Stimulated activated CD4-positive, alpha-beta T cell treated with anti-CD3 and anti-CD28 coated beads, TNF-alpha, amount 100 ng/mL, for 1 hour (primary cell): Measurements from ENCODE around the gene PCNX3.

Experiments used
- DNase-seq, 3 donors: peaks; one replicate each; pipeline ENCODE4 v3.0.0-alpha.2; 2020; ENCODE audit warnings: low read depth in 3 of 3, low spot score in 1 of 3

The PCNX3 gene

DNA sequence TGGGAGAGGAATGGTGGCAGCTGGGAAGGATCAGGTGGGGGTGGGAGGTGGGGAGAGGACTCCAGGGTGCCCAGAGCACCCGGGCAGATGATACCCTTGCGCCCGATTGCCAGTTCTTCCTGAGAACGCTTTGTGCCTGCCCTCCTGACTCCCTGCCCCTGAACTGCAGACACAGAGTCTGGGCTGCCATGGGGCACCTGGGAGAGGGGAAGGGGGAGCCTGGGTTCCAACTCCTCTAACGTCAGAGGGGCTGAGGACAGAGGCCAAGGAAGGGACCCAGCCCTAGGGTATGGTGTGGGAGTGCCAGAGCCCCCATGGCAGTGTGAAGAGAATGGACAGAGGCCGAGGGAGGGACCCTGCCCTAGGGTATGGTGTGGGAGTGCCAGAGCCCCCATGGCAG lies 19.1 kb upstream of the PCNX3 start:
- DNase-seq = no peak

DNA sequence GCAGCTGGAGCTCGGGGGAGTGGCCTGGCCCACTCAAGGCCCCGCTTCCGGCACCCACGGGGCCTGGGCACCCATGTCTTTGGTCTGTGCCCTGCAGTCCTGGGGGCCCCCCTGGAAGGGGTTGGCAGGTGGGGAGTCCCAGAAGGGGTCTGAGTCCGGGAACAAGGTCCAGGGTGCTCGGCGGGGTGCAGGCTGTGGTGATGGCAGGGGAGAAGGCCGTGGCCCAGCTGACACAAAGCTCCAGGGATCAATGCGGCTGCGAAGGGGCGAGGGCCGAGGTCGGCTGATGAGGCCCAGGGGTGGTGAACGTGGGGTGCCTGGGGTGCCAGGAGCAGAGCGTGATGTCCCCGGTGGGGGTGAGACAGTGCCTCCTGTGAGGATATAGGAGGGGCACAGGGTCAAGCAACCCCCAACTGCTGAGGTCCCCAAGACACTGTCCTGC lies 17.3 kb upstream of the PCNX3 start:
- no peak for DNase-seq

DNA sequence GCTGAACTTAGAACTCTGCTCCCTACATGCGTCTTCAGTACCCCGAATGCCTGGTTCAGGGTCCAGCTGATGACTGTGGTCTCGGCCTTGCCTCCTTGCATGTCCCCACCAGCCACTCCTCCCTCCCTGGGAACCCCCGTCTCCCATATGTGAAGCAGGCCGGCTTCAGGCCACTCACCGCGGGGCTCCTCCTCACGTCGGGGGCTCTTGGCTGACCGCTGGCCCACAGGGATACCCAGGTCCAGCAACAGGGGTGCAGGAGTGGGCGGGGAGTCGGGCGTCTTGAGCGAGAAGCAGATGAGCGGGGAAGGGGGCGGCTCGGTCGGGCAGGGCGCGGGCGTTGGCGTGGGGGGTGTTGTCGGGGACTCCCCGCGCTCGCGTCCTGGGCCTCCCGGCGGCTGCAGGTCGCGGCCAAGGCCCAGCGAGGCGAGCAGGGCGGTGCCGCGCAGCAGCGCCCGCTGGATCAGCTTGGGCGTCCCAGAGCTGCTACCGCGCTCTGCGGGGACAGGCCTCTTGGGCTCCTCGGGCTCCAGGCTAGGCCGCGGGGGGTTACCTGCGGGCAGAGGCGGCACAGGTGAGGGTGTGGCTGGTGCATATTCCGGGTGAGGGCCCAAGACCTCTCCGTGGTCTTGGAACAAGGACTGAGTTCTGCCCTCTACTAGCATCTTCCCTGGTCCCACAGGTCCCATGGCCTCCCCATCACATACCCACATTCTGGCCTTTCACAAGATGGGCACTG lies 16.2 kb upstream of the PCNX3 start:
- no peak for DNase-seq

DNA sequence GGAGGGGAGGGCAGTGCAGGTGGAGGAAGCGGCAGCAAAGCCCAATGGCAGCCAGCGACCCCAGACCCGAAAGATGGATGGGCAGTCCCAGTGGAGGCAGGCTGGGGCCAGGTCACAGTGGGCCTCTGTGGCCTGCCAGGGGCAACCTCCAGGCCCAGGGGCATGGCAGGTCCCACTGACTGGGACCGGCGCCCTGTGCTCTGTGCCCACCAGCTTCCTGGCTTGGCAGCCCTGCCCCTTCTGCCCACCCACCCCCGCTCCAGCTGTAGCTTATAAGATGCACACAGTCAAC lies 15.7 kb upstream of the PCNX3 start:
- no peak for DNase-seq

DNA sequence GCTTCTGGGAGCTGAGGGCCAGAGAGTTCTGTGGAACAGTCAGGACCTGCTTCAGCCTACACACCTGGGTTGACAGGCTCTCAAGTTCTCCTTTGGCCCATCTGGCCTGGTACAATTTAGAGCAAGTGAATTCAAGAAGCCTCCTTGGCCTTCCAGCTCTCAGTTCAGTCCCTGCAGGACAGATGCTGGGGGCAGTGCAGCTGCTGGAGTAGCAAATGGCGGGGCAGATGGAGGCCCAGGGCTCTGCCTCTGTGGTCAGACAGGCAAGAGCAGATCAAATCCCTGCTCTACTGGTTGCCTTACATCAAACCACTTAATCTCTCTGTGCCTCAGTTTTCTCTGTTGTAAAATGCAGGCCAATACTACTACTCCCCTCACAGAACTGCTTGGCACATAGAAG lies 11.3 kb upstream of the PCNX3 start:
- no peak for DNase-seq

DNA sequence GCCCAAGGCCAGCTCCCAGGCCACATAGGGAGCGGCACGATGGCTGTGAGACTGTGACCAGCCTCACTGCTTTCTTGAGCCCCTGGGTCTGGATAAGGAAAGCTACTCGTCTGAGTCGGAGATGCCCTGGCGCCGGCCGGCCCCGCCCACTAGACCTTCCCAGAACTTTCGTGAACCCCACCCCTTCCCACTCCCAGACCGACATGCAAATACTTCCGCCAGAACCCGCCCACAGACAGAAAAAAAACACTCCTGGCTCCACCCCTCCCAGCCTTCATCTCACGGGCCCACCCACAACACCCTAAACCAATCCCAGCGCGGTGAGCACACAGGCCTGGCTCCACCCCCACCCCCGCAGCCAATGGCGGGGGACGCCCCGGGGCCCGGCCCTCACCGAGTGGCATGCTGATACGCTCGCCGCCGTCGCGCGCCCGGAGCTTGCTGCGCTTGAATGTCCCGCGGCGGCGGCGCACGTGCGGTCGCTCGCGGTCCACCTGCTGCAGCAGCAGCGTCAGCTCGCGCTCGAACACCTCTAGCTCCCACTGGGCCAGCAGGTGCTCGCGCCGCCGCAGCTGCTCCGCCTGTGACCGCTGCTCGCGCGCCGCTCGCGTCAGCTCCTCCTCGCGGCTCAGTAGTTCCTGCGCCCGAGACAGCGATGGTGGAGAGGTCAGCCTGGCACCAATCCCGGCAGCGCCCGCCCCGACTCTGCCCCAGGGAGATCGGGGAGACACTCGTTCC lies 8.5 kb upstream of the PCNX3 start:
- no peak for DNase-seq

DNA sequence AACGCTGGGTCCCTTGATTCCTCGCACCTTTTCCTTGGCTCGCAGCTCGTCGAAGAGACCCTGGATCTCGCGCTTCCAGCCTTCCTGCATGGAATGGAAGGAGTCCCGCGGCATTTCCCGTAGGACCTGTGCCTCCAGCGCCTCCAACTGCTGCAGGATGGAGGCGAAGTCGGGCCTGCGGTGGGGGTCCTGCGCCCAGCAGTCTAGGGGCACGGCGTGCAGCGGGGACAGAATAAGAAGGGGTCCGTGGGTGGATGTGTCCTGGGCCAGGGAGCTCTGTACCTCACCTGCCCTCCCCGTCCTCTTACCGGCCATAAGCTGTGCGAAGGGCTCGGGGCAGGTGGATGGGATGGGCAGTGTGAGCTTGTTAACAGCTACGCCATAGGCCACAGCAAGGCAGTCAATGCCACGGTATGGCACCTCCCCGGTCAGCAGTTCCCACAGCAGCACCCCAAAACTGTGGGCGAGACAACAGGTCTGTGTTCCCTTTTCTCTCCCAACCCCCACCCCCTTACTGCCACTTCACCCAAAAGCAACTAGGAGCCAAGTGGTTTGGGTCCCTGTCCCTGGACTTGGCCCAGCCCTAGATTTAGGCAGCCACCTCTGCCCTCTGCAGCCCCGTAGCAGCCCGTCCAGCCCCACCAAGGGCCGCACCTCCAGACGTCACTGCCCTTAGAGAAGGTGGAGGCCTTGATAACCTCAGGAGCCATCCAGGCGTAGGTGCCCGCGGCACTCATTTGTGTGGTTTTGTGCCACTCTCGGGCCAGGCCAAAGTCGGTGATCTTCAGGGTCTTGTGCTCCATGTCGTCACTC lies 7.8 kb upstream of the PCNX3 start:
- no peak for DNase-seq

DNA sequence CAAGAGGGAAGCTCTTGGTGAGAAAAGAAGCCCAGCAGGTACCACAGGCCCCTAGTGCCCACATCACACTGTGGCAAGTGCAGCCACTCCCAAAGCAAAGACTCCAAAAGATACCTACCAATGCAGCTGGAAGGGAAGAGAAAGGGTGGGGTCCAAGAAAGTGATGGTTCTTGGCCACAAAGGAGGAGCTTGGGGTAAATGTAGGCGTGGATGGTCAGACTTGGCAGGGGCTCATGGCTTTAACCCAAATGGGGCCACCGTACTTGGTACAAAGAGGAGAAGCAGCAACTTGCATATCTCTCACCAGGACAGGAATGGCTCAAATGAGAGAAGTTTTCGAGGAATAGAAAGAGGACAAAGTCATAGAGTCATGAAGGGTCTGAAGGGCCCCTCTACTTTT lies 6.3 kb upstream of the PCNX3 start:
- DNase-seq = no peak

DNA sequence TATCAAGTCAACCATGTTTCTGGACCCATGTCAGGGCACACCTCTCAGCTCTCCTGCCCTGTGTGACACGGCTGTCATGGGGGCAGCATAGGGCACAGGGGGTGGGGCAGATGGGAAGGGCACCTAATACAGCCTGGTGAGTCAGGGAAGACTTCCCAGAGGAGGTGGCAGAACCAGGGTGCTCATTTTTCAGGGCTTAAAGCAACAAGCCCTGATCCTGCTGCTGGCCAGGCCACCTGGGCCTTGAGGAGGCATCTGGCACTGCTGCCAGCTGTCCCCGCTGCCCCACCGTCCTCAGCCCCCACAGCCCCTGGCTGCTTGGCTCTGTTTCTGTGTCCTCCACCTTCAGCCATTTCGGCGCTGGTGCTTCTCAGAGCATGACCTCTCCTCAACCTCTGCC lies 5.9 kb upstream of the PCNX3 start:
- no peak for DNase-seq

DNA sequence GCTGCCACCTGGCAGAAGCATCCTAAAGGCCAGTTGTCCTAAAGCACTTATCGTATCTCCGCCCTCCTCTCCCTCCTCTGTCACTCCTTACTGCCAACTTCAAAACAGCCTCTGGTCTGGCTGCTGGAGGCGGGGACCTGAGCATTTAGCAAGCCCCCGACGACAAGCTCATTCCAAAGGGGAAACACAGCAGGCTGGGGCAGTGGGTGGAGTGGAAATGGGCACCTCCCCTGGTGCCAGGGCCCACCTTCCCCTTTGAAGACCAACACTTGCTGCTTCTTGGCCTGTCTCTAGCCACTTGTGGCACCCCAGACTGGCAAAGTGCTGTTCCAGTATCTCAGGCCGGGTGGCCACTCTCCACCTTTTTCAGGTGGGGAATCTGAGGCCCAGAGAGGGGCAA lies 5.2 kb upstream of the PCNX3 start:
- no peak for DNase-seq

DNA sequence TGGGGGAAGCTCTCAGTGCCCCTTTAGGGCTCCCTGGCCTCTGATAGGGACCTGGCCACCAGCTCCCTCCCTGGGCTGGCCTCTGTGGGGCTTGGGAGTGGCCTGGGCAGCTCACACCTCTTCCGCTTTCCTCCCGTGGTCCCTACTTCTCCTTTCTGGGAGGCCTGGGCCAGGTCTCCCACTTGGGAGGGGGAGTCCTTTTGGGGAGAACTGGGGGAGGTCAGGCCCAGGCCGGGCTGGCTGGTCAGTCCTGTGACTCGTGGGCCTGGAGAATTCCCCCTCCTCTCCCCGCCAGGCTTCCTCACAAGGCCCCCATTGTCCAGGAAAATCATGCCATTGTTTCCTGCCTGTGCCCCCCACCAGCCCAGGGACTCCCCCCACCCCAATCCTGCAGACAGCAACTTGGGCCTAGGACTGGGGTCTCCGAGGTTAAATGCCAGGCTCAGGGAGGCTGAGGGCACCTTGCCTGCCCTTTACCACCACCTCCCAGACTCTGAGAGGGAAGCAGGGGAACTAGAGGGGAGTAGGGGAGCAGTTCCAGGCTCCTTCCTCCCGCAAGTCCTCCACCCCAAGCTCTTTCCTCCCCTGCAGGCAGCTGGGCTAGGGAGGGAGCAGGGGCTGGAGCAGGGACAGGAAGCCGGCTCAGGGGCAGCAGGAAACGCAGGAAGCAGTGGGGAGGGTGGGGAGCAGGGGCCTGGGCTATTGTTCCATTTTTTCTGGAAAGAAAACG lies 4.4 kb upstream of the PCNX3 start:
- no peak for DNase-seq

DNA sequence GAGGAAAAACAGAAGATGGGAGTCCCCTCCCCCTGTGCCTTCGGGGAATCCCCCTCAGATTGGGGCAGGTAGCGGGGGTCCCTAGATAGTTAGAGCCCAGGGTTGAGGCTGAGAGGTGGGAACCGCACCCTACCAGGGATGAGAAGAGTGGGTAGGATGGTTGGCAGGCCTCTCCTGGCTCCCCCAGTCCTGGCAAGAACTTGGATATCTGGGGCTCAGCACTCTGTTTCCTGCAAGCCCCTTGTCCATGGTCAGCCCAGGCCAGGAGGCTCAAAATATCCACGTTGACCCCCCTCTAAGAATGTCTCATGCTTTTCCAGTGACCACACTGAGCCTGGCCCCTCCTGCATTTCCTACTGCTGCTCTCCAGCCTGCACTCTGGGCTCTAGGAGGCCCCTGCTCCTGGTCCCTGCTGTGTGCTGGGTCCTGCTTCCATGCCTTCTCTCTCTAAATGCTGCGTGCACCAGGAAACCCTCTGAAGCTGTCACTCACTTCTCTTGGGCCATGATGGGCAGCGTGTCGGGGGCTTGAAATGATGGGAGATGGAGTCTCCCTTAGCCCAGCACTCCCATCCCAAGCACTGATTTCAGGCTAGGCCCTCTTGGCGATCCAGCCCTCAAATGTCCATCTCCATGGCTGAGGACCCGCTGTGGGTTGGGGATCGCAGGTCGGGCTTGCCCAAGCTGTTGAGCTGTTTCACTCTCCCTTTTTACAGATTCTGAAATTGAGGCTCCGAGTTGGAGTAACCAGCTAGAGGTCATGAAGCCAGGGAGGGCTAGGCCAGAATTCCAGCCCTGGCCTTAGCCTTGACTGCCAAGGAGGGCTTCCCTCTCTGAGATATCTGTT lies 3.6 kb upstream of the PCNX3 start:
- no peak for DNase-seq

DNA sequence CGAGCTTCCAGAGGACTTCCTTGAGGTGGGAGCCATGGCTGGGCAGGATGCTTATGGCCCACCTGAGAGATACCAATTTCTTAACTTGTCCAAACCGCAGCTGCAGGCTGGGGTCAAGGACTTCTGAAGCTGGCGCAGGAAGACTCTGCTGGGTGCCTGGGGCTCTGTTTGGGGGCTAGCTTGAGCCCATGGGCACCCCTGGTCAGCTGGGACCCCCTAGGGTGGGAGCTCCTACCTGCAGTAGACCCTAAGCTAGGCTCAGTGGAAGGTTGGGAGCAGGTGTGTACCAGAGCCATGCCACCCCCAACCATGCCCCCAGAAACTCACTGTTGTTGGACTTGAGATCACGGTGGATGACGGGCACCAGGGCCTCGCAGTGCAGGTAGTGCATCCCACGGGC lies 2.9 kb upstream of the PCNX3 start:
- no peak for DNase-seq

DNA sequence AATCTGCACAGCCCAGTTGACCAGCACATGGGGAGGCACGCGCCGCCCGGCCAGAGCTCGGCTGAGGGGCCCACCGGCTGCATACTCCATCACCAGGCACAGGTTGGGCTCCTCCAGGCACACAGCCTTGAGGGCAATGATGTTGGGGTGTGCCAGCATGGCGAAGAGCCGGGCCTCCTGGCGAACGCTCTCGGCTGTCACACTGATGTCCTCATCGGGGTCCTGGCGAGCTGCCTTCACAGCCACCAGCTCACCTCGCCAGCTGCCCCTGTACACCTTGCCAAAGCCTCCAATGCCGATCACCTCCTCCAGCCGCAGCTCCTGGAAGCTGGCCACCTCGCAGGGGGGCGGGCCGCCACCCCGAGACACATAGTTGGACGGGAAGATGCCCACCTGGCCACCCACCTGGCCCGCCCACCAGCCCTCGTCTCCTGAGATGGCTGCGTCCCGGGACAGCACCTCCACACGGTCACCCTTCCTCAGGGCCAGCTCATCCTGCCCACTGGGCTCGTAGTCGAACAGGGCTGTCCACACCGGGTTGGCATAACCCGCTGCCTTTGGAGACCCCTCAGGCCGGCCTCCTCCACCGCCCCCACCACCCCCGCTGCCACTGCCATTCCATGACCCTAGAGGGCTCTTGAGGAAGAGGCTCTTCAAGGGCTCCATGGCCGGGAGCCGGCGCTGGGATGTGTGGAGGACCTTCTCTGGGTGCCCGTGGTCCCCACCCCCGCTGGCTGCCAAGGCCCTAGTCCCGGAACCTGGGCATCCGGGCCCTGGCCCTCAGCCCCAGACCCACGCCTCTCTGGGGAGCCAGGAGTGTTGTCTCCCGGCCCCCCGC lies 2.3 kb upstream of the PCNX3 start:
- no peak for DNase-seq

DNA sequence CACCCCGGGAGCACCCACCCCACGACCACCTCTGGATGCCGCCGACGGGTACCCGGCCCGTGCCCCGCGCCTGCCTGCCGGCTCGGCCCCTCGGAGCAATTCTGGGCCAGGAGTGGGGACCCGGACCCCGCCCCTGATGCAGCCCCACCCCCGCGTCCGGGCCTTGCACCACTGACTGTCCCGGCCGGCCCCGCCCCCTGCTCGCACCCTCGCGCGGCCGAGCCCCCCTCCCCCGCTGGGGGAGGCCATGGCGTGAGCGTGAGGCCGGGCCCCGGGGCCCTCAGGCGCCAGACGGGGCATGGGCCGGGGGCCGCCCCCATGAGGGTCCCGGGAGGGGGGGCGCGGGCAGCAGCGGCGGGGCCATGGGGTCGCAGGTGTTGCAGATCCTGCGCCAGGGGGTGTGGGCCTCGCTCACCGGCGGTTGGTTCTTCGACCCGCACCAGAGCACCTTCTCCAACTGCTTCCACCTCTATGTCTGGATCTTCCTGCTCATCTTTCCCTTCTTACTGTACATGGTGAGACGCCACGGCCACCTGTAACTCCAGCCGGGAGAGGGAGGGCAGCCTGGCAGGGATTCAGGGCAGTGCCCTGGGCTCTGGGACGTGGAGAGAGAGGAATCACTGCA lies 486 bp downstream of the PCNX3 start:
- DNase-seq = peak in 2 of 3 donors; percentile 26 to 30

DNA sequence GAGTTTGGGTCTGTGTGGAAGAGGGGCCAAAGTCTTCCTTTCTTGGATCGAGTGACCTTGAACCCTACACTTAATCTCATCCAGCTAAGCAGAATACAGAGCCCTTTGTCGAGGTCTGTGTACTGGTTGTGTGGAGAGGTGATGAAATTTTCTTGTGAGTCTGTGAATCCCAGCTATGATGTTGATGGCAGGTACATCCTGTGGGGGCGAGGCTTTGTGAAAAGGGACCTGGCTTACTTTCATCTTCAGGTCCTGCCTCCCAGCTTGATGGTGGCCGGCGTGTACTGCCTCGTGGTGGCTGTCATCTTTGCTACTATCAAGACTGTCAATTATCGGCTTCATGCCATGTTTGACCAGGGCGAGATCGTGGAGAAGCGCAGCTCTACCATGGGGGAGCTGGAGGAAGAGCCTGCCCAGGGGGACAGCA lies 1.0 kb downstream of the PCNX3 start:
- DNase-seq = no peak

DNA sequence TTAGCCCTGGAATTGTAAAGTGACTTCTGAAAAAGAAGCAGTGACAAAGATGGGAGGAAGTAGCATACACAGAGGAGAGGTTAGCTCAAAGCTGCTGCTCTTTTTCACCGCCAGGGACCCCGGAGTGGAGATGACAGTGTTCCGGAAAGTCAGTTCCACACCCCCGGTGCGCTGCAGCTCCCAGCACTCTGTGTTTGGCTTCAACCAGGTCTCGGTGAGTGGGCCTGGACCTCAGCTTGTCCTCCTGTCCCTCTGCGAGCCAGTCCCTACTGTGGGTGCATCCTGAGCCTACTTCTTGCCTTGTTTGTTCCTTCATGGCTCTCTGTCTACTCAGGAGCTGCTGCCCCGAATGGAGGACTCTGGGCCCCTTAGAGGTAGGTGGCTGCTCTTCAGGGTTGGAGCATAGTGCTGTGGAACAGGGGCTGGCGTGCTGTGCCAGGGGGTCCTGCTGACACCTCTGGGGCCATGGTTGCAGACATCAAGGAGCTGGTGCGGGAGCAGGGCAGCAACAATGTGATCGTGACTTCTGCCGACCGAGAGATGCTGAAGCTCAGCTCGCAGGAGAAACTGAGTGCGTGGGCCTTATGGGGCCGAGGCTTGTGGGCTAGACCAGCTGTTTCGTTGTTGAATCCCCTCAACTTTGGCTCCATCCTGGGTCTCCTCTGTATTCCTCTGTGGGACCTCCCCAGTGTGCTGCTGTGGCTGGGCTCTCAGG lies 1.7 kb downstream of the PCNX3 start:
- no peak for DNase-seq

DNA sequence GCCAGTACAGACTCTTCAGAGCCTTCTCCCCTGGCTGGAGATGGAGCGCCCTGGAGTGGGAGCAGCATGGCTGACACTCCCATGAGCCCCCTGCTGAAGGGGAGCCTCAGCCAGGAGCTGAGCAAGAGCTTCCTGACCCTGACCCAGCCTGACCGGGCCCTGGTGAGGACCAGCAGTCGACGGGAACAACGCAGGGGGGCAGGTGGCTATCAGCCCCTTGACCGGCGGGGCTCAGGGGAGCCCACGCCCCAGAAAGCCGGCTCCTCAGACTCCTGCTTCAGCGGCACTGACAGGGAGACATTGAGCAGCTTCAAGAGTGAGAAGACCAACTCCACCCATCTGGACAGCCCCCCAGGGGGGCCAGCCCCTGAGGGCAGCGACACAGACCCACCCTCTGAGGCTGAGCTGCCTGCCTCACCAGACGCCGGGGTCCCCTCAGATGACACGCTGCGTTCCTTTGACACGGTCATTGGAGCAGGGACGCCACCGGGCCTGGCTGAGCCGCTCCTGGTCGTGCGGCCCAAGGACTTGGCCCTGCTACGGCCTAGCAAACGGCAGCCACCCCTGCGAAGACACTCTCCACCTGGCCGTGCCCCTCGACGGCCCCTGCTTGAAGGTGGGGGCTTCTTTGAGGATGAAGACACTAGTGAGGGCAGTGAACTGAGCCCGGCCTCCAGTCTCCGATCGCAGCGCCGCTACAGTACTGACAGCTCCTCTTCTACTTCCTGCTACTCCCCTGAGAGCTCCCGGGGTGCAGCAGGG lies 2.6 kb downstream of the PCNX3 start:
- no peak for DNase-seq
